Karpas-422 (cell line): ENCODE results near the gene BCAS3. TPM values are rescaled to one million over a fixed set of nuclear protein-coding genes. Genes with fewer than 3 reads are reported as not detected.
"Not testable (repeated sequence)": the region's sequence is repeated elsewhere in the genome, so short reads cannot be mapped to it uniquely, and the experiment has no call there.

ENCODE experiments used
- DNase-seq: peaks from one replicate; pipeline ENCODE4 v3.0.0-alpha.2; 2015
- H2AFZ ChIP-seq: fragments of 200-600 bp; sonication (generic); 2 replicates; pipeline ENCODE4 v1.6.1; 2014; ENCODE audit warnings: antibody characterized with exemption, low read length, mixed read lengths
- H3K27ac ChIP-seq: fragments of 200-600 bp; sonication (generic); 2 replicates; pipeline ENCODE4 v1.5.1; 2014; ENCODE audit warnings: mild to moderate bottlenecking, low read length, moderate library complexity
- H3K27me3 ChIP-seq: fragments of 200-600 bp; sonication (generic); 2 replicates; pipeline ENCODE4 v1.6.1; 2014; ENCODE audit warnings: low read length, mixed read lengths
- H3K36me3 ChIP-seq: fragments of 200-600 bp; sonication (generic); 2 replicates; pipeline ENCODE4 v1.6.1; 2014; ENCODE audit warnings: low read length, mixed read lengths; ENCODE audit not compliant: insufficient read depth
- H3K4me1 ChIP-seq: fragments of 200-600 bp; sonication (generic); 2 replicates; pipeline ENCODE4 v1.6.1; 2014; ENCODE audit warnings: mild to moderate bottlenecking, low read length, mixed read lengths
- H3K4me2 ChIP-seq: fragments of 200-600 bp; sonication (generic); 2 replicates; pipeline ENCODE4 v1.6.1; 2014; ENCODE audit warnings: low read length, low read depth, mild to moderate bottlenecking; ENCODE audit not compliant: poor library complexity, severe bottlenecking
- H3K4me3 ChIP-seq: fragments of 200-600 bp; sonication (generic); 2 replicates; pipeline ENCODE4 v1.5.1; 2014; ENCODE audit warnings: mild to moderate bottlenecking, antibody characterized with exemption, low read length, mixed read lengths
- H3K79me2 ChIP-seq: fragments of 200-600 bp; sonication (generic); 2 replicates; pipeline ENCODE4 v1.6.1; 2014; ENCODE audit warnings: mild to moderate bottlenecking, low read length, mixed read lengths
- H3K9ac ChIP-seq: fragments of 200-600 bp; sonication (generic); 2 replicates; pipeline ENCODE4 v1.6.0; 2014; ENCODE audit warnings: low read length
- H3K9me2 ChIP-seq: fragments of 200-600 bp; sonication (generic), shearing (Covaris generic); replicated peaks from 2 replicates; pipeline ENCODE4 v1.6.0; 2014; ENCODE audit warnings: mild to moderate bottlenecking, low read length, moderate library complexity; ENCODE audit not compliant: insufficient read depth
- H3K9me3 ChIP-seq: fragments of 300-700, 200-600 bp; sonication (generic); 2 replicates; pipeline ENCODE4 v1.6.1; 2014; ENCODE audit warnings: low read length, mixed read lengths
- H4K20me1 ChIP-seq: fragments of 200-600 bp; sonication (generic); 2 replicates; pipeline ENCODE4 v1.6.1; 2014; ENCODE audit warnings: mild to moderate bottlenecking, antibody characterized with exemption, low read length, low read depth; ENCODE audit not compliant: insufficient read depth
- total RNA-seq: library from RNA; depleted of rRNA; stranded (reverse); fragments of >200 nt; shearing (Covaris generic); gene quantifications from 2 replicates; pipeline ENCODE4 v1.2.3, GENCODE V29; 2014; ENCODE audit warnings: low replicate concordance

BCAS3 gene
- total RNA-seq, 1 experiment from 2014 or later, result 42.6 TPM

- not testable (repeated sequence) for H3K27me3 ChIP-seq, H3K36me3 ChIP-seq
These were observed 258.3 kb downstream of the BCAS3 start for GRCh38 chr17:60935991-60936390.

GRCh38 chr17:60939318-60939717 is 261.7 kb downstream of the BCAS3 start:
- no peak for DNase-seq
- Histone ChIP-seq H3K79me2 (no peaks in the 10 kb centered on the region), H4K20me1 (no peaks in the 10 kb centered on the region), H3K27ac (no peak overlapping the region), H3K9me2 (no peaks in the 10 kb centered on the region), H3K9ac (no peak overlapping the region), H3K36me3 (no peaks in the 10 kb centered on the region), H3K4me2 (no peak overlapping the region), H3K27me3 (no peaks in the 10 kb centered on the region), H3K4me3 (no peak overlapping the region), H2AFZ (no peak overlapping the region), H3K9me3 (no peaks in the 10 kb centered on the region), H3K4me1 (no peaks in the 10 kb centered on the region)

More at GRCh38 chr17:60935991-60936390, 258.3 kb downstream of the BCAS3 start:
- H3K27ac ChIP-seq, DNase-seq, H3K79me2 ChIP-seq, H3K9me3 ChIP-seq, H2AFZ ChIP-seq, H4K20me1 ChIP-seq, H3K4me3 ChIP-seq, H3K9ac ChIP-seq, H3K9me2 ChIP-seq, H3K4me1 ChIP-seq, H3K4me2 ChIP-seq: not testable (repeated sequence)

GRCh38 chr17:60941028-60941427 is 263.4 kb downstream of the BCAS3 start:
- no peaks in the 10 kb centered on the region for H3K9me2 ChIP-seq
- H3K4me3 ChIP-seq, result no peak overlapping the region
- no peaks in the 10 kb centered on the region for H3K36me3 ChIP-seq
- H3K9ac ChIP-seq, result no peak overlapping the region
- H3K27ac ChIP-seq, result no peak overlapping the region
- H3K4me1 ChIP-seq, result no peaks in the 10 kb centered on the region
- no peaks in the 10 kb centered on the region for H3K79me2 ChIP-seq
- no peaks in the 10 kb centered on the region for H3K27me3 ChIP-seq
- H3K9me3 ChIP-seq, result no peaks in the 10 kb centered on the region
- H2AFZ ChIP-seq, result no peak overlapping the region
- no peak for DNase-seq
- no peak overlapping the region for H3K4me2 ChIP-seq
- H4K20me1 ChIP-seq, result no peaks in the 10 kb centered on the region

- no peak for DNase-seq
- no peaks in the 10 kb centered on the region for H3K36me3 ChIP-seq
- H4K20me1 ChIP-seq, result no peaks in the 10 kb centered on the region
- no peak overlapping the region for H3K4me2 ChIP-seq
- no peaks in the 10 kb centered on the region for H3K9me2 ChIP-seq
- no peaks in the 10 kb centered on the region for H3K79me2 ChIP-seq
- no peak overlapping the region for H2AFZ ChIP-seq
- no peak overlapping the region for H3K27ac ChIP-seq
- no peaks in the 10 kb centered on the region for H3K27me3 ChIP-seq
- H3K9ac ChIP-seq, result no peak overlapping the region
- no peak overlapping the region for H3K4me3 ChIP-seq
- H3K4me1 ChIP-seq, result no peaks in the 10 kb centered on the region
- no peaks in the 10 kb centered on the region for H3K9me3 ChIP-seq
These were observed 263.9 kb downstream of the BCAS3 start for GRCh38 chr17:60941571-60941970.

GRCh38 chr17:60944751-60945150 is 267.1 kb downstream of the BCAS3 start:
- Histone ChIP-seq H3K36me3 (no peaks in the 10 kb centered on the region), H3K4me1 (no peaks in the 10 kb centered on the region), H3K9me3 (no peaks in the 10 kb centered on the region), H2AFZ (no peak overlapping the region), H3K4me2 (no peak overlapping the region), H3K9me2 (no peaks in the 10 kb centered on the region), H3K27ac (no peak overlapping the region), H3K79me2 (no peaks in the 10 kb centered on the region), H3K9ac (no peak overlapping the region), H3K27me3 (no peaks in the 10 kb centered on the region), H3K4me3 (no peak overlapping the region), H4K20me1 (no peaks in the 10 kb centered on the region)
- no peak for DNase-seq

- Histone ChIP-seq H3K9me3 (no peaks in the 10 kb centered on the region), H3K4me3 (no peak overlapping the region), H3K27me3 (no peaks in the 10 kb centered on the region), H3K4me2 (no peak overlapping the region), H3K4me1 (no peaks in the 10 kb centered on the region), H3K9ac (no peak overlapping the region), H3K9me2 (no peaks in the 10 kb centered on the region), H3K36me3 (no peaks in the 10 kb centered on the region), H3K27ac (no peak overlapping the region), H4K20me1 (no peaks in the 10 kb centered on the region), H2AFZ (no peak overlapping the region), H3K79me2 (no peaks in the 10 kb centered on the region)
- no peak for DNase-seq
These were observed 269.4 kb downstream of the BCAS3 start for GRCh38 chr17:60947100-60947499.

GRCh38 chr17:60947543-60947942 is 269.9 kb downstream of the BCAS3 start:
- Histone ChIP-seq H3K79me2 (no peaks in the 10 kb centered on the region), H3K27ac (no peak overlapping the region), H2AFZ (no peak overlapping the region)

GRCh38 chr17:60952747-60953146 is 275.1 kb downstream of the BCAS3 start:
- Histone ChIP-seq H3K27me3 (no peaks in the 10 kb centered on the region), H2AFZ (no peak overlapping the region), H3K4me2 (no peak overlapping the region), H3K9me3 (no peaks in the 10 kb centered on the region), H3K9ac (no peak overlapping the region), H3K4me3 (no peak overlapping the region), H3K79me2 (no peaks in the 10 kb centered on the region), H4K20me1 (no peaks in the 10 kb centered on the region), H3K36me3 (no peaks in the 10 kb centered on the region), H3K4me1 (no peaks in the 10 kb centered on the region), H3K9me2 (no peaks in the 10 kb centered on the region), H3K27ac (no peak overlapping the region)
- DNase-seq, result no peak

More at GRCh38 chr17:60947543-60947942, 269.9 kb downstream of the BCAS3 start:
- DNase-seq, result no peak
- H4K20me1 ChIP-seq, result no peaks in the 10 kb centered on the region
- H3K36me3 ChIP-seq, result no peaks in the 10 kb centered on the region
- H3K4me3 ChIP-seq, result no peak overlapping the region
- H3K27me3 ChIP-seq, result no peaks in the 10 kb centered on the region
- no peaks in the 10 kb centered on the region for H3K4me1 ChIP-seq
- no peaks in the 10 kb centered on the region for H3K9me3 ChIP-seq
- H3K4me2 ChIP-seq, result no peak overlapping the region
- H3K9me2 ChIP-seq, result no peaks in the 10 kb centered on the region
- H3K9ac ChIP-seq, result no peak overlapping the region

GRCh38 chr17:60959011-60959410 is 281.4 kb downstream of the BCAS3 start:
- H2AFZ ChIP-seq, result no peak overlapping the region
- H3K9me2 ChIP-seq, result no peaks in the 10 kb centered on the region
- H4K20me1 ChIP-seq, result no peaks in the 10 kb centered on the region
- H3K9me3 ChIP-seq, result no peaks in the 10 kb centered on the region
- no peak overlapping the region for H3K27ac ChIP-seq
- H3K4me3 ChIP-seq, result no peak overlapping the region
- no peak for DNase-seq
- H3K4me1 ChIP-seq, result no peaks in the 10 kb centered on the region
- no peak overlapping the region for H3K4me2 ChIP-seq
- no peak overlapping the region for H3K9ac ChIP-seq
- H3K36me3 ChIP-seq, result no peaks in the 10 kb centered on the region
- H3K79me2 ChIP-seq, result no peaks in the 10 kb centered on the region
- H3K27me3 ChIP-seq, result no peaks in the 10 kb centered on the region
